ENCODE measurements around the gene CRISPLD2. TPM values are rescaled to one million over a fixed set of nuclear protein-coding genes. Genes with fewer than 3 reads are reported as not detected.

Gene CRISPLD2
- total and polyA plus RNA-seq, 9 of the 15 experiments (the other 6 are each of a cell fraction or from before 2014, with no cell fraction given), result 0.03 to 0.24 (median 0.04) TPM; not detected in 4

- TF ChIP-seq RERE (CRISPR knock-in tag; IDR thresholded peaks at IDR 0.05; ENCODE audit: borderline replicate concordance) (peak; percentile 66; the same call in 1 of the 2 replicates), TFAP4 (CRISPR knock-in tag; IDR thresholded peaks at IDR 0.05; ENCODE audit: borderline replicate concordance) (peak; percentile 58; the same call in 1 of the 2 replicates), FOXP1 (CRISPR knock-in tag; IDR thresholded peaks at IDR 0.05) (peak; percentile 97; the same call in 1 of the 2 replicates), CBFA2T3 (IDR thresholded peaks at IDR 0.05) (peak; percentile 29; the same call in 1 of the 2 replicates), MYC (IDR thresholded peaks at IDR 0.05; ENCODE audit: low read depth, low read length) (peak; percentile 66; the same call in 1 of the 2 replicates), MYC (CRISPR knock-in tag; IDR thresholded peaks at IDR 0.05; ENCODE audit: borderline replicate concordance, low read depth) (0 out of 2 replicates have a peak, but pooled peaks have one; percentile 43)
Observed at GRCh38 chr16:84929421-84930297, 109.9 kb downstream of the CRISPLD2 start (continued).
